Measurements from ENCODE around the gene SYNDIG1L. TPM values are rescaled to one million over a fixed set of nuclear protein-coding genes. Genes with fewer than 3 reads are reported as not detected.
"Not testable (repeated sequence)": the region's sequence is repeated elsewhere in the genome, so short reads cannot be mapped to it uniquely, and the experiment has no call there.

The SYNDIG1L gene
- total RNA-seq, 1 experiment from 2014 or later: 0.33 TPM

GRCh38 chr14:74391479-74391878 is 34.5 kb downstream of the SYNDIG1L start:
- Mint-ChIP-seq H3K4me3 (no peak overlapping the region; a peak in 1 of 5 replicates), H3K27ac (no peak overlapping the region), H3K27me3 (ENCODE audit: low read depth) (no peaks in the 10 kb centered on the region; the same call in 1 of the 2 replicates), H3K9me3 (no peaks in the 10 kb centered on the region), H3K4me1 (peaks cover 23 to 32% of the 10 kb centered on the region in 2 experiments), H3K36me3 (ENCODE audit: insufficient read depth in 1 of 3, low read depth in 3 of 3) (no peaks in the 10 kb centered on the region)
- no peak overlapping the region for H2BK15ac ChIP-seq (ENCODE audit: low read depth, low read length)
- no peaks in the 10 kb centered on the region for H3K9me3 ChIP-seq (ENCODE audit: control insufficient read depth, low read depth, low read length)
- no peaks in the 10 kb centered on the region for H3K4me1 ChIP-seq (ENCODE audit: insufficient read depth, low read length)
- no peak overlapping the region for H2BK120ac ChIP-seq (ENCODE audit: low read depth, low read length, poor library complexity, severe bottlenecking)
- H3K79me2 ChIP-seq (ENCODE audit: insufficient read depth, low read length): no peaks in the 10 kb centered on the region
- H4K8ac ChIP-seq (replicated peaks; ENCODE audit: insufficient read length, low read depth, low read length): no peak overlapping the region
- no peak overlapping the region for H2BK12ac ChIP-seq (ENCODE audit: insufficient read length, low read depth, low read length)
- H4K5ac ChIP-seq (ENCODE audit: insufficient read length, low read depth, low read length): no peak overlapping the region
- H2BK20ac ChIP-seq (ENCODE audit: low read depth, low read length, poor library complexity, severe bottlenecking): no peak overlapping the region
- H3K27me3 ChIP-seq (ENCODE audit: insufficient read depth, low read length): no peaks in the 10 kb centered on the region
- H3K9ac ChIP-seq (ENCODE audit: extremely low read depth, insufficient read length, low read length): no peak overlapping the region
- no peak overlapping the region for H3K14ac ChIP-seq (ENCODE audit: insufficient read depth, low read length)
- no peak overlapping the region for H3K4me2 ChIP-seq (ENCODE audit: insufficient read depth, insufficient read length, low read length)
- no peaks in the 10 kb centered on the region for H3K23me2 ChIP-seq (ENCODE audit: insufficient read length, low read depth, low read length, poor library complexity, severe bottlenecking)
- H2BK5ac ChIP-seq (ENCODE audit: insufficient read length, low read length): no peak overlapping the region
- H3K56ac ChIP-seq (ENCODE audit: insufficient read length, low read depth, low read length): no peak overlapping the region
- WGBS (ENCODE audit: extremely low coverage, insufficient read length, low lambda C conversion rate): no CpG with 5 or more reads among the region's 3 CpGs
- no peak overlapping the region for H2AFZ ChIP-seq (ENCODE audit: low read length)
- DNase-seq: no peak
- TF ChIP-seq CTCF (conservative IDR thresholded peaks at IDR 0.05): no peak
- H3K79me1 ChIP-seq (ENCODE audit: insufficient read depth, low read depth, low read length, poor library complexity, severe bottlenecking): no peaks in the 10 kb centered on the region
- H4K91ac ChIP-seq (ENCODE audit: insufficient read length, low read depth, low read length): no peak overlapping the region
- H3T11ph ChIP-seq (ENCODE audit: low read length): no peak overlapping the region
- no peak overlapping the region for H3K4ac ChIP-seq (ENCODE audit: low read depth, low read length)
- H4K20me1 ChIP-seq (ENCODE audit: control insufficient read depth, insufficient read depth, insufficient read length): no peaks in the 10 kb centered on the region
- no peak overlapping the region for H3K18ac ChIP-seq (ENCODE audit: insufficient read length, low read depth, low read length)
- no peak overlapping the region for H3K23ac ChIP-seq (ENCODE audit: insufficient read length, low read depth, low read length)
- no peak overlapping the region for H2AK5ac ChIP-seq (ENCODE audit: insufficient read length, low read length)
- H3K27ac ChIP-seq (ENCODE audit: insufficient read length, low read depth, low read length): no peak overlapping the region

GRCh38 chr14:74390505-74390904 is 35.5 kb downstream of the SYNDIG1L start:
- Mint-ChIP-seq H3K27ac (peak overlapping the region in 1 of 3 experiments; percentile 4; a peak in 1 of 7 replicates), H3K4me1 (peaks cover 23 to 29% of the 10 kb centered on the region in 2 experiments)
- H2AFZ ChIP-seq (ENCODE audit: low read length); H3K14ac ChIP-seq (ENCODE audit: insufficient read depth, low read length); H2BK20ac ChIP-seq (ENCODE audit: low read depth, low read length, poor library complexity, severe bottlenecking); H2AK5ac ChIP-seq (ENCODE audit: insufficient read length, low read length); H3K4ac ChIP-seq (ENCODE audit: low read depth, low read length); H3K9me3 ChIP-seq (ENCODE audit: control insufficient read depth, low read depth, low read length); H3K4me3 Mint-ChIP-seq; H3K56ac ChIP-seq (ENCODE audit: insufficient read length, low read depth, low read length); DNase-seq; H3K27ac ChIP-seq (ENCODE audit: insufficient read length, low read depth, low read length); H3K4me1 ChIP-seq (ENCODE audit: insufficient read depth, low read length); H3T11ph ChIP-seq (ENCODE audit: low read length); H3K4me2 ChIP-seq (ENCODE audit: insufficient read depth, insufficient read length, low read length); H4K20me1 ChIP-seq (ENCODE audit: control insufficient read depth, insufficient read depth, insufficient read length); H3K9ac ChIP-seq (ENCODE audit: extremely low read depth, insufficient read length, low read length); H4K91ac ChIP-seq (ENCODE audit: insufficient read length, low read depth, low read length); H2BK120ac ChIP-seq (ENCODE audit: low read depth, low read length, poor library complexity, severe bottlenecking); H4K8ac ChIP-seq (replicated peaks; ENCODE audit: insufficient read length, low read depth, low read length); H3K79me2 ChIP-seq (ENCODE audit: insufficient read depth, low read length); H2BK15ac ChIP-seq (ENCODE audit: low read depth, low read length); H3K79me1 ChIP-seq (ENCODE audit: insufficient read depth, low read depth, low read length, poor library complexity, severe bottlenecking); H3K18ac ChIP-seq (ENCODE audit: insufficient read length, low read depth, low read length); H2BK5ac ChIP-seq (ENCODE audit: insufficient read length, low read length); H3K23ac ChIP-seq (ENCODE audit: insufficient read length, low read depth, low read length); H3K36me3 Mint-ChIP-seq (ENCODE audit: insufficient read depth in 1 of 3, low read depth in 3 of 3); H3K27me3 Mint-ChIP-seq (ENCODE audit: low read depth); H3K23me2 ChIP-seq (ENCODE audit: insufficient read length, low read depth, low read length, poor library complexity, severe bottlenecking); H2BK12ac ChIP-seq (ENCODE audit: insufficient read length, low read depth, low read length); H3K27me3 ChIP-seq (ENCODE audit: insufficient read depth, low read length); H4K5ac ChIP-seq (ENCODE audit: insufficient read length, low read depth, low read length); H3K9me3 Mint-ChIP-seq: not testable (repeated sequence)
- WGBS (ENCODE audit: extremely low coverage, insufficient read length, low lambda C conversion rate): no CpG with 5 or more reads among the region's 3 CpGs
